ENCODE data around the gene XPO6. TPM values are rescaled to one million over a fixed set of nuclear protein-coding genes. Genes with fewer than 3 reads are reported as not detected.

The XPO6 gene
- total RNA-seq, 1 experiment from 2014 or later: 124 TPM

DNA sequence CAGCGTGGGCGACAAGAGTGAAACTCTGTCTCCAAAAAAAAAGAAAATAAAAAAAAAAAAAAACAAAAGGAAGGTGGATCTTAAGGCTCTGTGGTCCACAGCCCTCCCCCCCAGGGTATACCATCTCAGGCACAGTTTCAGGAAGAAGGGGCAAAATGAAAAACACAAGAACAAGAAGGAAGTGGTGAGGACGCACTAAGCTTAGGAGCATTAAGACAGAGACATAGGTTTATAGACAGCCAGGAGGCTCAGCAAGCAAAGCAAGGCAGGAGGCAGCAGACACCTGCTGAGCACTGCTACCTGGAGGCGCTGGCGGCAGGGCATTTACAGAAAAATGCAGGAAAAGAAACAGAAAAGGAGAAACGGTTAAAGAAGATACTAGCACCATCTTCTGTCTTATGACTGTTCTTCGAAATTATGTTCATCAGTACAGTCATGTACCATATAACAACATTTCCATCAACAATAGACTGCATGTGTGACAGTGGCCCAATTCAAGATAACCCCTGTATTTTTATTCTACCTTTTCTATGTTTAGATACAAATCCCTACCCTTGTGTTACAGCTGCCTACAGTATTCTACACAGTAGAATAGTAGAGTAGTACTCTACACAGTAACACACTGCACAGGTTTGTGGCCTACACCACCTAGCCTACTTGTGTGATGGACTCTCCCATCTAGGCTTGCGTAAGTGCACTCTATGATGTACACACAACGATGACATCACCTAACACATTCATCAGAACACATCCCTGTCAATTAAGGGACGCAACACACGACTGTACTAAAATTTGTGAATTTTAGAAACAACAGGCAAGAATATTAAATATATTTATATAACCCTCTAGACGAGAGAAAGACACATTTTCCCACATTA, 62.5 kb downstream of the XPO6 start:
- Histone ChIP-seq H3K27me3 (ENCODE audit: insufficient read depth, low read length) (no peaks in the 10 kb centered on the region), H3K9me3 (ENCODE audit: control insufficient read depth, low read depth, low read length) (no peaks in the 10 kb centered on the region), H2AFZ (ENCODE audit: low read length) (no peak overlapping the region), H4K8ac (replicated peaks; ENCODE audit: insufficient read length, low read depth, low read length) (no peak overlapping the region), H3K9ac (ENCODE audit: extremely low read depth, insufficient read length, low read length) (no peak overlapping the region), H3K4me2 (ENCODE audit: insufficient read depth, insufficient read length, low read length) (no peak overlapping the region), H3K79me2 (ENCODE audit: insufficient read depth, low read length) (no peaks in the 10 kb centered on the region), H4K5ac (ENCODE audit: insufficient read length, low read depth, low read length) (no peak overlapping the region), H3K4me1 (ENCODE audit: insufficient read depth, low read length) (no peaks in the 10 kb centered on the region), H2BK15ac (ENCODE audit: low read depth, low read length) (no peak overlapping the region), H3K23me2 (ENCODE audit: insufficient read length, low read depth, low read length, poor library complexity, severe bottlenecking) (no peaks in the 10 kb centered on the region), H2AK5ac (ENCODE audit: insufficient read length, low read length) (no peak overlapping the region), H3K4ac (ENCODE audit: low read depth, low read length) (no peak overlapping the region), H2BK5ac (ENCODE audit: insufficient read length, low read length) (no peak overlapping the region), H4K91ac (ENCODE audit: insufficient read length, low read depth, low read length) (no peak overlapping the region), H2BK20ac (ENCODE audit: low read depth, low read length, poor library complexity, severe bottlenecking) (no peak overlapping the region), H3K23ac (ENCODE audit: insufficient read length, low read depth, low read length) (no peak overlapping the region), H3T11ph (ENCODE audit: low read length) (no peak overlapping the region), H3K27ac (ENCODE audit: insufficient read length, low read depth, low read length) (no peak overlapping the region), H2BK12ac (ENCODE audit: insufficient read length, low read depth, low read length) (no peak overlapping the region), H2BK120ac (ENCODE audit: low read depth, low read length, poor library complexity, severe bottlenecking) (no peak overlapping the region), H3K18ac (ENCODE audit: insufficient read length, low read depth, low read length) (no peak overlapping the region), H3K56ac (ENCODE audit: insufficient read length, low read depth, low read length) (no peak overlapping the region), H3K14ac (ENCODE audit: insufficient read depth, low read length) (no peak overlapping the region), H4K20me1 (ENCODE audit: control insufficient read depth, insufficient read depth, insufficient read length) (no peaks in the 10 kb centered on the region), H3K79me1 (ENCODE audit: insufficient read depth, low read depth, low read length, poor library complexity, severe bottlenecking) (no peaks in the 10 kb centered on the region)
- no CpG with 5 or more reads among the region's 12 CpGs for WGBS (ENCODE audit: extremely low coverage, insufficient read length, low lambda C conversion rate)
- Mint-ChIP-seq H3K36me3 (ENCODE audit: insufficient read depth in 1 of 3, low read depth in 3 of 3) (peaks cover 25 to 72% (median 69%) of the 10 kb centered on the region in 3 experiments; a peak in 6 of 7 replicates), H3K4me1 (no peaks in the 10 kb centered on the region; a peak in 1 of 4 replicates), H3K4me3 (no peak overlapping the region), H3K9me3 (no peaks in the 10 kb centered on the region), H3K27ac (peak overlapping the region in 1 of 3 experiments; percentile 59; a peak in 1 of 7 replicates), H3K27me3 (ENCODE audit: low read depth) (no peaks in the 10 kb centered on the region)
- no peak for DNase-seq
- TF ChIP-seq, protein P1, sequence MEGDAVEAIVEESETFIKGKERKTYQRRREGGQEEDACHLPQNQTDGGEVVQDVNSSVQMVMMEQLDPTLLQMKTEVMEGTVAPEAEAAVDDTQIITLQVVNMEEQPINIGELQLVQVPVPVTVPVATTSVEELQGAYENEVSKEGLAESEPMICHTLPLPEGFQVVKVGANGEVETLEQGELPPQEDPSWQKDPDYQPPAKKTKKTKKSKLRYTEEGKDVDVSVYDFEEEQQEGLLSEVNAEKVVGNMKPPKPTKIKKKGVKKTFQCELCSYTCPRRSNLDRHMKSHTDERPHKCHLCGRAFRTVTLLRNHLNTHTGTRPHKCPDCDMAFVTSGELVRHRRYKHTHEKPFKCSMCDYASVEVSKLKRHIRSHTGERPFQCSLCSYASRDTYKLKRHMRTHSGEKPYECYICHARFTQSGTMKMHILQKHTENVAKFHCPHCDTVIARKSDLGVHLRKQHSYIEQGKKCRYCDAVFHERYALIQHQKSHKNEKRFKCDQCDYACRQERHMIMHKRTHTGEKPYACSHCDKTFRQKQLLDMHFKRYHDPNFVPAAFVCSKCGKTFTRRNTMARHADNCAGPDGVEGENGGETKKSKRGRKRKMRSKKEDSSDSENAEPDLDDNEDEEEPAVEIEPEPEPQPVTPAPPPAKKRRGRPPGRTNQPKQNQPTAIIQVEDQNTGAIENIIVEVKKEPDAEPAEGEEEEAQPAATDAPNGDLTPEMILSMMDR (conservative IDR thresholded peaks at IDR 0.05): no peak

Measured in H9 (cell line).